Osteoblast (primary cell): ENCODE data around the gene IFTAP. TPM values are rescaled to one million over a fixed set of nuclear protein-coding genes. Genes with fewer than 3 reads are reported as not detected.
"Not testable (repeated sequence)": the region's sequence is repeated elsewhere in the genome, so short reads cannot be mapped to it uniquely, and the experiment has no call there.

Experiments used
- DNase-seq: peaks from one replicate; pipeline ENCODE4 v3.0.0; 2011; ENCODE audit warnings: low spot score, mixed read lengths; ENCODE audit not compliant: insufficient read length; ENCODE audit errors: missing footprints
- H2AFZ ChIP-seq: 2 replicates; pipeline ENCODE4 v1.6.0; 2011; ENCODE audit warnings: mild to moderate bottlenecking, low read length
- H3K27ac ChIP-seq: 2 replicates; pipeline ENCODE4 v1.5.1; 2011; ENCODE audit warnings: mild to moderate bottlenecking, low read depth, low read length, moderate library complexity
- H3K27me3 ChIP-seq: 2 replicates; pipeline ENCODE4 v1.6.0; 2012; ENCODE audit warnings: mild to moderate bottlenecking, control low read depth, inconsistent platforms, low read length, moderate library complexity; ENCODE audit not compliant: insufficient read depth
- H3K36me3 ChIP-seq: 2 replicates; pipeline ENCODE4 v1.5.1; 2011; ENCODE audit warnings: mild to moderate bottlenecking, low read length, control low read depth, moderate library complexity; ENCODE audit not compliant: insufficient read depth
- H3K4me1 ChIP-seq: 2 replicates; pipeline ENCODE4 v1.5.1; 2011; ENCODE audit warnings: mild to moderate bottlenecking, low read length, control low read depth, moderate library complexity; ENCODE audit not compliant: insufficient read depth
- H3K4me2 ChIP-seq: 2 replicates; pipeline ENCODE4 v1.6.0; 2011; ENCODE audit warnings: mild to moderate bottlenecking, low read length; ENCODE audit not compliant: insufficient read depth
- H3K4me3 ChIP-seq: fragments of 200-600 bp; sonication (generic); 3 replicates; pipeline ENCODE4 v1.5.1; 2012; ENCODE audit warnings: mild to moderate bottlenecking, low read length, inconsistent platforms; ENCODE audit not compliant: insufficient read depth
- H3K79me2 ChIP-seq: 2 replicates; pipeline ENCODE4 v1.6.0; 2012; ENCODE audit warnings: mild to moderate bottlenecking, low read length, control low read depth, inconsistent platforms; ENCODE audit not compliant: insufficient read depth
- H3K9me3 ChIP-seq: 2 replicates; pipeline ENCODE4 v1.5.1; 2011; ENCODE audit warnings: low read depth, low read length, control low read depth
- H4K20me1 ChIP-seq: 2 replicates; pipeline ENCODE4 v1.6.0; 2012; ENCODE audit warnings: mild to moderate bottlenecking, low read length, control low read depth; ENCODE audit not compliant: insufficient read depth
- total RNA-seq: library from RNA; depleted of rRNA; stranded (reverse); fragments of >200 nt; gene quantifications from 2 replicates; pipeline ENCODE4 v1.2.3, GENCODE V29; 2012
- TF ChIP-seq, protein P1 (sequence below): IDR thresholded peaks from 2 replicates; pipeline ENCODE4 v1.5.1; 2011; ENCODE audit warnings: mild to moderate bottlenecking, low read depth, low read length, moderate library complexity; ENCODE audit errors: extremely low read depth

The IFTAP gene
- total RNA-seq, 1 donor: 33.7 TPM

DNA sequence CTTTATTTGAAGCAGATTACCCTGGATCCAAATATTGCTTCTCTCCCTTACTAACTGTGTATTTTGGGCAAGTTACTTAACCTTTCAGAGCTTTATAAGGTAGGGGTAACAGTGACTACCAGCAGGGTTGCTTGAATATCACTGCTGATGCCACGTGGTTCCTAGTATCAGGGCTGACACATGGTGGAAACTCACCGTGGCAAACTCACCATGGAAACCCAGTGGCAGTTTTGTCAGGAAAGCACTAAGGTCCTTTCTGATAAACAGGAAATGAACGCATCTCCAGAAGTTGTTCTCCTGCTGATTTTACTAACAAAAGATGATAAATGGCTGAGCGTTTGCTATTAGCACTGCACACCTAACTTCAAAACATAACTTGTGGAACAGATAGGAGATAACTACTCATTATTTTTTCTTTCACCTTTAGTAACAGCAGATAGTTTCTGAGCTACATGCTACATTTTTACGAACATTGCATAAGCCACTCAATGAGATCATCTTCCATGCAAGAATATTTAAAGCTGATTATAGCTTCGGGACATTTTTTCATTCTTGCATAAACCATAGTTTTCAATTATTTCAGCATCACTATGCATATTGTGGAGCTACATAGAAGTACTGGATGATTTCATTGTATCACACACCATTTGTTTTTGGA is 63.4 kb downstream of the IFTAP start:
- Histone ChIP-seq H3K36me3 (no peaks in the 10 kb centered on the region), H3K79me2 (no peaks in the 10 kb centered on the region), H3K27me3 (no peaks in the 10 kb centered on the region), H3K4me2 (no peak overlapping the region), H4K20me1 (no peaks in the 10 kb centered on the region), H3K27ac (no peak overlapping the region), H2AFZ (no peak overlapping the region), H3K9me3 (no peaks in the 10 kb centered on the region), H3K4me1 (no peaks in the 10 kb centered on the region), H3K4me3 (no peak overlapping the region)
- TF ChIP-seq, protein P1, sequence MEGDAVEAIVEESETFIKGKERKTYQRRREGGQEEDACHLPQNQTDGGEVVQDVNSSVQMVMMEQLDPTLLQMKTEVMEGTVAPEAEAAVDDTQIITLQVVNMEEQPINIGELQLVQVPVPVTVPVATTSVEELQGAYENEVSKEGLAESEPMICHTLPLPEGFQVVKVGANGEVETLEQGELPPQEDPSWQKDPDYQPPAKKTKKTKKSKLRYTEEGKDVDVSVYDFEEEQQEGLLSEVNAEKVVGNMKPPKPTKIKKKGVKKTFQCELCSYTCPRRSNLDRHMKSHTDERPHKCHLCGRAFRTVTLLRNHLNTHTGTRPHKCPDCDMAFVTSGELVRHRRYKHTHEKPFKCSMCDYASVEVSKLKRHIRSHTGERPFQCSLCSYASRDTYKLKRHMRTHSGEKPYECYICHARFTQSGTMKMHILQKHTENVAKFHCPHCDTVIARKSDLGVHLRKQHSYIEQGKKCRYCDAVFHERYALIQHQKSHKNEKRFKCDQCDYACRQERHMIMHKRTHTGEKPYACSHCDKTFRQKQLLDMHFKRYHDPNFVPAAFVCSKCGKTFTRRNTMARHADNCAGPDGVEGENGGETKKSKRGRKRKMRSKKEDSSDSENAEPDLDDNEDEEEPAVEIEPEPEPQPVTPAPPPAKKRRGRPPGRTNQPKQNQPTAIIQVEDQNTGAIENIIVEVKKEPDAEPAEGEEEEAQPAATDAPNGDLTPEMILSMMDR: no peak
- DNase-seq: no peak

DNA sequence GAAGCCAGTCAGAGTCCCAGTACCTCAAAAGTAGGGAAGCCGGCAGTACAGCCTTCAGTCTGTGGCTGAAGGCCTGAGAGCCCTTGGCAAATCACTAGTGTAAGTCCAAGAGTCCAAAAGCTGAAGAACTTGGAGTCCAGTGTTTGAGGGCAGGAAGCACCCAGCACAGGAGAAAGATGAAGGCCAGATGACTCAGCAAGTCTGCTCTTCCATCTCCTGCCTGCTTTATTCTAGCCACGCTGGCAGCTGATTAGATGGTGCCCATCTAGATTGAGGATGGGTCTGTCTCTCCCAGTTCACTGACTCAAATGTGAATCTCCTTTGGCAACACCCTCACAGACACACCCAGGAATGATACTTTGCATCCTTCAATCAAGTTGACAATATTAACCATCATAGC is 67.1 kb downstream of the IFTAP start:
- H3K36me3 ChIP-seq, H3K4me2 ChIP-seq, H3K27me3 ChIP-seq, H3K79me2 ChIP-seq, DNase-seq, H4K20me1 ChIP-seq, H3K27ac ChIP-seq, H3K4me1 ChIP-seq, H3K9me3 ChIP-seq, H3K4me3 ChIP-seq, H2AFZ ChIP-seq: not testable (repeated sequence)

DNA sequence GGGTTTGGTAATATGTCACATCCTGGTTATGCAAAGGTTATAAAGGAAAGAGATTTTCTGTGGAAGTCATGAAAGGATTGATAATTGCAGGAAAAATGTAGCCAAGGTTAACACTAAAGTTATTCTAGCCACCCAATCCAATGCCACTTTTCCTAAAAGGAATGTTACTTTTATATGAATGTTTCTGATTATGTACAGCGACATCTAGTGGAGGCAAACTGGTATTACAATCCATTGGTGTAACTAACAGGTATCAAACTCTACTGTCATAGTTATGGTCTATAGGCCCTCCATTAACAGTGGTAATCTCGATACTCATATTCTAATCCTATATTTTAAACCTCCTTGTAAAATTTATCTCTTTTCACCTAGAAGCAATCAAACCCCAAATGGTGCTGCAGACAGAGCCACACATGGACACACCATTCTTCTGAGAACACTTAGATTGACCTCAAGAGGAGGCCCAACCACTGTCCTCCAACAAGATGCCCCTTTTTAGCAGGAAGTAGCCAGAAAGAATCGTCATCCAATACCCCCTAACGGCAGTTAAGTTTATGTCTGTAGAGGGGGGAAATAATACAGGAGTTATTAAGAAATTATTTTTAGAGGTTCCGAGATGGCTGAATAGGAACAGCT is 78.6 kb downstream of the IFTAP start:
- Histone ChIP-seq H3K4me1 (no peaks in the 10 kb centered on the region), H2AFZ (no peak overlapping the region), H3K79me2 (no peaks in the 10 kb centered on the region), H4K20me1 (no peaks in the 10 kb centered on the region), H3K4me2 (no peak overlapping the region), H3K9me3 (no peaks in the 10 kb centered on the region), H3K36me3 (no peaks in the 10 kb centered on the region), H3K27ac (no peak overlapping the region), H3K27me3 (no peaks in the 10 kb centered on the region), H3K4me3 (no peak overlapping the region)
- peak; percentile 57 for DNase-seq
- TF ChIP-seq, protein P1: peak; percentile 65

DNA sequence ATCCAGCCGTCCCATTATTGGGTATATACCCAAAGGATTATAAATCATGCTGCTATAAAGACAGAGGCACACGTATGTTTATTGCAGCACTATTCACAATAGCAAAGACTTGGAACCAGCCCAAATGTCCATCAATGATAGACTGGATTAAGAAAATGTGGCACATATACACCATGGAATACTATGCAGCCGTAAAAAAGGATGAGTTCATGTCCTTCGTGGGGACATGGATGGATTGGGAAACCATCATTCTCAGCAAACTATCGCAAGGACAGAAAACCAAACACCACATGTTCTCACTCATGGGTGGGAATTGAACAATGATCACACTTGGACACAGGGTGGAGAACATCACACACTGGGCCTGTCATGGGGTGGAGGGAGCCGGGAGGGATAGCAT is 85.2 kb downstream of the IFTAP start:
- H3K4me3 ChIP-seq, DNase-seq, H3K27me3 ChIP-seq, H3K79me2 ChIP-seq, H3K4me2 ChIP-seq, H4K20me1 ChIP-seq, H3K9me3 ChIP-seq, H3K36me3 ChIP-seq, H3K27ac ChIP-seq, H2AFZ ChIP-seq, H3K4me1 ChIP-seq: not testable (repeated sequence)

DNA sequence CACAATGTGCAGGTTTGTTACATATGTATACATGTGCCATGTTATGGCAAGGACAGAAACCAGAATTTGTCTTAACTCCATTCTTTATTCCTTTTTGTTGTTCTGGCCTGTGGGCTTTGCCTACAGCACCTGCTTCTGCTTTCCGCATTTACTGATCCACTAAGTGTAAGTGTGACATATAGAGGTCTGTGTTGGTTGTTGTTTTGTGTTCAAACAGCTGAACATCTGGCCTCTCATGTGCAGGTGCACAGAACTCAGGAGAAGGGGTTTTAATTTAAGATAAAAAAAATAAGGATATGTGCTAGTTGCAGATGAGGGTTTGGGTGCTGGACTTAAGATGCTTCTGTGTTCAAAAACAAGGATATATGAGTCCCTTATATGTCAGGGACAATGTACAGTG is 89.5 kb downstream of the IFTAP start:
- Histone ChIP-seq H3K4me3 (no peak overlapping the region), H3K4me1 (no peaks in the 10 kb centered on the region), H4K20me1 (no peaks in the 10 kb centered on the region), H2AFZ (no peak overlapping the region), H3K27me3 (no peaks in the 10 kb centered on the region), H3K9me3 (no peaks in the 10 kb centered on the region), H3K36me3 (no peaks in the 10 kb centered on the region), H3K4me2 (no peak overlapping the region), H3K27ac (no peak overlapping the region), H3K79me2 (no peaks in the 10 kb centered on the region)
- TF ChIP-seq, protein P1: no peak
- DNase-seq: no peak
